Glomerular endothelial cell (primary cell): ENCODE results near the gene PPP1R3G. TPM values are rescaled to one million over a fixed set of nuclear protein-coding genes. Genes with fewer than 3 reads are reported as not detected.

Experiments used
- DNase-seq: peaks from one replicate; pipeline ENCODE4 v3.0.0-alpha.2; 2011; ENCODE audit warnings: low read depth, low spot score; ENCODE audit errors: extremely low read depth
- total RNA-seq: library from RNA; depleted of rRNA; stranded (reverse); fragments of >200 nt; gene quantifications from 2 replicates; pipeline ENCODE4 v1.2.3, GENCODE V29; 2015

Gene PPP1R3G
- total RNA-seq, 1 donor from 2014 or later = 0.70 TPM

DNA sequence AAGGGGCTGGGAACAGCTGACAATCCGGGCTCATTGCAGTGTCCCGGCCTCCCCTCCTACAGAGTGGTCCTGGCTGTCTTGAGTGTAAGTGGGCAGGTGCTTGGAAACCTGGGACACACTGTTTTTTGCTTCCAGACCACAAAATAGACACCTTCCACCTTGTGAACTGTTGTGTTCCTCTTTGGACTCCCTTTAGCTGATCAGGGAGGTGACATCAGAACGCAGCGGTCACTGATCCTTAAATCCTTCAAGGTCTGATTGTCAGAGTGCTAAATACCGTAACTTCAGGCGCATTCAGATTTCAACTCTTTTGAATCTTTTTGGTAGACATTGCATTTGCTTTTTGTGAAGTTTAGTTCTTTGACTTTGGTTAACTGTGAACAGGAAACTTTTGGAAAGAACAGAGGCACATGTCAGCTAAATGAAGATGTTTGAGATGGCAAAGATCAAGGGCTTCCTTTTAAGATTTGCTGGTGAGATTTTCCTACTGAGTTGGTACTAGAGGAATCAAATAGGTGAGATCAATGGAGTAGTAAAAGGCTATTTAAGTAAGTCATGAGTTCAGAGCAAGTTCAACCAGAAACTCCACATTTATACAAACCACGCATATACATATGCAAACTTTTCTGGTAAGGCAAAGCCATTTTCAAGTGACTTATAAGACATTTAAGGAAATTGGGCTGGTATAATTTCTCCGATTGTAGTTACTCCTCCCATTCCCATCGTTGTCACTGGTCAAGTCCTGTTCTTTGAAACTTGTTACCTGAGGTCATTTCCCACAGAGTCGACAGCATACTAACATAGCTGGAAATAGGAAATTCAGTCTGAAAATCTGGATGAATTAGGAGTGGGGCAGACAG lies 6.3 kb downstream of the PPP1R3G start:
- DNase-seq = no peak

- DNase-seq = no peak
Measured at GRCh38 chr6:5093231-5094015, 8.3 kb downstream of the PPP1R3G start.

DNA sequence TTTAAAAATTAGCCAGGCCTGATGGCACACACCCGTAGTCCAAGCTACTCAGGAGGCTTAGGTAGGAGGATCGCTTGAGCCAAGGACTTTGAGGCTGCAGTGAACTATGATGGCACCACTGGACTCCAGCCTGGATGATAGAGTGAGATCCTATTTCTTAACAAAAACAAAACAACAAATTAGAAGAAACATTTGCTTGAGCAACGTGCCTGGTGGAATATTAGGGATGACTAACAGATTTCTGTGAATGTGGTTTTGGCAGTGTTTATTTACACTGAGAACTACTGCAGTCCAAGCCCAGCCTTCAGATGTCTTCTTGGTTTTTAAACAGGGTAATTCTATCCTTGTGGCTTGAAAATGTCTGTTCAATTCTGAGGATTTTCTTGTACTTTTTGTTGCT lies 9.2 kb downstream of the PPP1R3G start:
- DNase-seq = no peak

- DNase-seq = no peak
Measured at GRCh38 chr6:5095236-5095635, 10.1 kb downstream of the PPP1R3G start.

DNA sequence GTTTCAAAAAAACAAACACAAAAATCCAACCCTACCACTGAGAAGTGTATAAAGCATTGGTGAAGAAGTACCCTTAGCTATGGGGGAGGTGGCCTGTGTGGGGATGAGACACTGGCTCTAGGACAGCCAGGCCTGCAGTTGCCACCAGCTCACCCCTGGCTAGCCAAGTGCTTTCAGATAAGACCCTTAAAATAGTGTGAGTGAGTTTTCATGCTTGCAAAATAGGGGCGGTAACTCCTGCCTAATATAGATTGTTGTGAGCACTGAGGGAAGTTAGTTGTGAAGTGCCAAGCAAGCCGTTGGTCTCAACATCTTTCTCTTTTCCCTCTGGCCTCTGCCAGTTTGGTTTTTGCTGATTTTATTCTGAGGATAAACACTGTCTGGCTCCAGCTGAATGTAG lies 11.3 kb downstream of the PPP1R3G start:
- DNase-seq = no peak

GRCh38 chr6:5098501-5099270 lies 13.5 kb downstream of the PPP1R3G start:
- no peak for DNase-seq

DNA sequence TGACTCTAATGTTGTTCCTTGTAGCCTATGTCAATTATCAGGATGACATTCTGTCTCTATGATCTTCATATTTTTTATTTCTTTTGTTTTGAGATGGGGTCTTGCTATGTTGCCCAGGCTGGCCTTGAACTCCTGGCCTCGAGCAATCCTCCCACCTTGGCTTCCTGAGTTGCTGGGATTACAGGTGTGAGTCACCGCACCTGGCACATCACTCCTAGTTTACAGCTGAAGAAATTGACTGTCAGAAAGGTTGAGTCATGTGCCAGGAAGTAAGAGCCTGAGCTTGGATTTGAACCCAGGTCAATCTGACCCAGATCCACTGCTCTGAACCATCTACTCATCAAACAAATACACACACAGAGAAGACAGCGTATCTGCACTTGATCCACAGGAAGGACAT lies 14.4 kb downstream of the PPP1R3G start:
- no peak for DNase-seq

DNA sequence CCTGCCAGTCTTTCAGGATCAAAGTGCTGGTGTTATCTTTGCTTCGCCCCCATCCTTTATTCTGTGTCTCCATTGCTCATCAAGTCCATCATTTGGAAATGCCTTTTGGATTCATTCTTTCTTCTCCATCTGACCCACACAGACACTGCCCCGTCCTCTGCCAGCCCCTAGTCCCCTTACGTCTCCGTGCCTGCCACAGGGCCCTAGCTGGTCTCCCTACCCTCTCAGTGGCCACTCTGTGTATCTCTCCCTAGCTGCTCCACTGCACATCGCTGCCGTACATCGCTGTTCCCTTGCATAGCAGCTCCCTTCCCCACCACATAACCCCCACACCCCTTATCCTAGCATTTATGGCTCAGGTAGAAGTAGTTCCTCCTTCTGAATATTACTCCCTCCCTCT lies 15.7 kb downstream of the PPP1R3G start:
- DNase-seq = no peak

DNA sequence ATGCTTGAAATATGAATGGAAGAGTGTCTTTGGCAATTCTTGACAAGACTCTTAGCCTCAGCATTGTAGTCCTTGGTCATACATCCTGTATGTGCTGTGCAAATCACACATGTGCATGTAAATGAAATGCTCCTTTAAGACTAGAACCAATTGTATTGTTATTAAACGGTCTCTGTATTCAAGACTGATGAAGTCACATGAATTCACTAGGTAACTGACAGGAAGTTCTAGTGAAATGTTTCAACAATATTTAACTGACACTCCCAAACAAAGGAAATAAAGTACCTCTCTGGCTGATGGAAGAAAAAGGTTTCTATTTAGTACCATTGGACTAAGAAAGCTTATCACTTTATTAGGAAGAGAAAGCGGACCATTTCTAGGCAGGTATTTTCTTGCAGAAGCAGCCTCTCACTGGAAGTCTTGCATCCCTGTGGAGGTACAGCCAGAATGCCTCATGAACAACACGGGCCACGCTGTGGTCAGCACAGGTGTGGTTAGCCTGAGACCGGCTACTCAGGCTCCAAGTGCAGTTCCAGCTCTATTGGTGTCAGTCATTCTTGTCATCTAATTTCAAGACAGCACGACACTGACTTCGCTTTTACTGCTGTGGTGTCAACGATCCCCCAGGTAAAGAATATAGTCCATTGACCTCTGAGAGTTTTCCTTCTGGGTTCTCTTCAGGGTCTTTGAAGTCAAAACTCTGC lies 17.3 kb downstream of the PPP1R3G start:
- DNase-seq = no peak

- DNase-seq = no peak
Measured at GRCh38 chr6:5103250-5103649, 18.1 kb downstream of the PPP1R3G start.

- no peak for DNase-seq
Measured at GRCh38 chr6:5104667-5105066, 19.5 kb downstream of the PPP1R3G start.

GRCh38 chr6:5105146-5105545 lies 20.0 kb downstream of the PPP1R3G start:
- DNase-seq = no peak

DNA sequence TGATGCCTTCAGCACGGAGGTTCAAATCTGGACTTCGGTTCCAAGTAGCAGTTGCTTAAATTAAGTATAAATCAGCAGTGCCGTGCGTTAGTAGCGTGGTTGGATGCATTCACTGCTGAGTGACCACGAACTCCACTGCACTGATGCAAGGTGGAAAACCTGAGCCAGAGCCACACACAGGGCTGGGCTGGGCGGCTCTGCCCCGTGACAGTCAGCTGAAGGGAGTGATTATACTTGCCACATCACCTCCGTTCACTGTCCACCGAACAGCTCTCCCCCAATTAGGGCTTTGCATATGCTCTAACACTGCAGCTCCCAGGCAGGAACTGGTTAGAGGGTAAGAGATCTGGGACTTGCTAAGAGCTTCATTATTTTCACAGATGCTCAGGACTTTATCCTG lies 22.2 kb downstream of the PPP1R3G start:
- DNase-seq = no peak

DNA sequence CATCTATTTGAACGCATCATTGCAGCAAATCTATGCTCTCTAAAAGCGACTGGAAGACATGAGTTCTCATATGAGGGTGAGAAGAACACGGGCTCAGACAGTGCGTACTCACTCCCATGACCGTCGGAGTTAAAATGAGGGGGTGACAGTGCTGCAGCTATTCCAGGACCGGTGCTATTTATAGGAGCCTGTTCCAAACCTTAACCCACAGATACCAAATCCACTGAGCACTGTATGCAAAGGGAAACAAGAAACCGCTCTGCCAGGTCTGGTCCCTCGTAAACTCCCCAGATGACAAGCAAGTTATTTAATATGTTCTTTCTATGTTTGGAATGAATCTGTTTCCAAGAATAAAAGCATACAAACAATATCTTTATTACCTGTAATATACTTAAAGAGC lies 22.9 kb downstream of the PPP1R3G start:
- DNase-seq = no peak

DNA sequence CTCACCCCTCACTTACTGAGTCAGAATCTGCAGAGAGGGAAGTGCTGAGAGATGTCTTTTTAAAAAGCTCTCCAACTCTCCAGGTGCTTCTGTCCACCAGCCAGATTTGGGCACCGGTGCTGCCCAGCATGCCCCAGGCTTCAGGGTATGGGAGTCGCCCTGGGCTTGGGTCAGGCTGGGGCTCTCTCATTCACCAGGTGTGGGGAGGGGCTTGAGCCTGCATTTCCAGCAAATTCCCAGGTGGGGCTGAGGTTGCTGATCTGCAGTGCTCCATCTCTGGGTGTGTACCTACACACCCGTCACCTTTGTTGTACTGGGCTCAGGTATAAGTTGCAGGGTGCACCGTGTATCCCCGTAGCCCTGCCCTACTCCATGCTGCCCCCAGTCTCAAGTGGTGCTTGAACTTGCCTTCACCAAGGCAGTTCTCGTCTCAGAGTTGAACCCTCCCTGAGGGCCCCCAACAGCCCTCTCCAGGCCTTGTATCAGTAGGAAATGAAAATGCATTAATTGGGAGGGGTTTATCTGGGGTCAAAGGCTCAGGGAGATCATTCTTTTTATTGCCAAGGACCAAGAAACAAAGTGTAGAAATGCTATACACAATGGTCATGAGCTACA lies 23.5 kb downstream of the PPP1R3G start:
- no peak for DNase-seq

GRCh38 chr6:5109436-5109835 lies 24.3 kb downstream of the PPP1R3G start:
- no peak for DNase-seq

- no peak for DNase-seq
Measured at GRCh38 chr6:5110246-5110645, 25.1 kb downstream of the PPP1R3G start.

GRCh38 chr6:5111626-5112025 lies 26.5 kb downstream of the PPP1R3G start:
- no peak for DNase-seq

GRCh38 chr6:5112066-5112799 lies 27.1 kb downstream of the PPP1R3G start:
- no peak for DNase-seq

DNA sequence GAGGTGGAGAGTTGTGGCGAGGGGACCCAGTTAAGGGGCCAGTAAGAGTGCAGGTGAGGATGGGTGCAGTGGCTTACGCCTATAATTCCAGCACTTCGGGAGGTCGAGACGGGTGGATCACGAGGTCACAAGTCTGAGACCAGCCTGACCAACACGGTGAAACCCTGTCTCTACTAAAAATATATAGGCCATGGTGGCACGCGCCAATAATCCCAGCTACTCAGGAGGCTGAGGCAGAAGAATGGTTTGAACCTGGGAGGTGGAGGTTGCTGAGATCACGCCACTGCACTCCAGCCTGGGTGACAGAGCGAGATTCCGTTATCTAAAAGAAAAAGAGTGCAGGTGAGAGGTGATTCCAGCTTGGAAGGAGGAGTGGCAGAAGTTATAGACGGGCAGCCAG lies 28.0 kb downstream of the PPP1R3G start:
- no peak for DNase-seq
